Stimulated activated CD8-positive, alpha-beta memory T cell treated with anti-CD3 and anti-CD28 coated beads, Interleukin-15, amount 100 ng/mL, for 1 hour (primary cell): Measurements from ENCODE around the gene HOXB4.

Experiments used
- DNase-seq: peaks from one replicate; pipeline ENCODE4 v3.0.0-alpha.2; 2020; ENCODE audit warnings: low read depth

The HOXB4 gene

DNA sequence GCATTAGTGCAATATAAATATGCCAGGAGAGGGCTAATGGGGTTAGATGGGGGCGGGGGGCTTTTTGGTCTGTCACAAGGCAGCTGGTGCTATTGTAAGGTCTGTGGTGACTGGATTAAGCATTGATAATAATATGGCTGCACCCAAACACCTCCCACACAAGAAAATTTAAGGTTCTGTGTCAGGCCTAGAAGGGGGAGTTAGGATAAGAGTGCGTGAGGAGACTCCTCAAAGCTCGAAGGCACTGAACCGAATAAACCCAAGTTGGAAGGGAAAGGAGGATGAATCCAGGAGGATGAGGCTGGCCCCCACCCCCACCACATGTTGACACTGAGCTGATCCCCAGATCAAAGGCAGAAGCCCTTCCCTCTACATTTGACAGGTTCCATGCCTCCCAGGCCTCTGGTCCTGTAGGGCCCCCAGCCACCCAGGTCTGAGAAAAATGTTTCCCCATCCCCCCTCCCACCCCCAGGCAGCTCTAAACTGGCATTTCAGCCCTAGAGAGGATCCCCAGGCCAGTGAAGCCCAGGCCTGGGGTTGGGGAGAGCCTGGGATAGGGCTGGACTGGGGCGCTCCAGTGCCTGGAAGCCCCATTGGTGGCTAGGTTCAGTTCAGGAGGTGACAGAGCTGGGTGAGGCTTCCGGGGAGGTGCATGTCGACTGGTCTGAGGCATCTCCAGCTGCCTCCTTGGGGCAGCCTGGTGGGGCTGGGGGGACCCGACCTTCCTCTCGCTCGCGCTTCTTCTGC, 49.0 kb downstream of the HOXB4 start:
- no peak for DNase-seq

DNA sequence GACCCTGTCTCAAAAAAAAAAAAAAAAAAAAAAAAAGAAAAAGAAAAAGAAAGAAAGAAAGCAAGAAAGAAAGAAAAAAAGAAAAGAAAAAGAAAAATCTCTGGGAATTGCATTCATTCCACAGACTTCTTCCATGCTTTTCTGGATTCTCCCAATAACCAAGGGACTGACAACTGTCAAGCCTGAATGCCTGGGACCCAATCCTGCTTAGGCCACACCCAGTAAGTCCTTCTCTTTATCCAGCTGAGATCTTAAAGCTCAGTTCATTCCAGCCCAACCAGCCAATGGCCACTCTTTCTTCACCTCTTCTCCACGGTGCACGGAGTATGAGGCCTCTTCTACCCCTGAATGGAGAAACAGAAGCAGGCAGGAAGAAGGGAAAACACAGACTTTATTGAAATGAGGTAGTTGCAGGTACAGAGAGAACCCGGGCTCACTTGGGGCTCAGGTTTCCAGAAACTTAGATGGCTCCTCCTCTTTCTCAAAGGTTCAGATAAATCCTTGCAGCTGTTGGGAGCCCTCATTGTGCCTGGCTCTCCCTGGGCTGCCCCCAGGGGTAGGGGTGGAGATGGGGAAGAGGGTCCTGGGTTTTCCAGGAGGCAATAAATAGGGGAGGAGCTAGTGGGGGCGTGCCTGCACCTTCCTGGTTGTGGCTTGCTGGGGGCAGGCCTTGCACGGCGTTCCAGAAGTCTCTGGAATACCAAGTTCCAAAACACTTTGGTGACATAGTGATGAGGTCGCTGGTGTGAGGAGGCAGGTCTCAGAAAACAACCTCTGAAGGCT, 49.8 kb downstream of the HOXB4 start:
- no peak for DNase-seq

- no peak for DNase-seq
Measured at GRCh38 chr17:48527547-48527932, 50.6 kb downstream of the HOXB4 start.

DNA sequence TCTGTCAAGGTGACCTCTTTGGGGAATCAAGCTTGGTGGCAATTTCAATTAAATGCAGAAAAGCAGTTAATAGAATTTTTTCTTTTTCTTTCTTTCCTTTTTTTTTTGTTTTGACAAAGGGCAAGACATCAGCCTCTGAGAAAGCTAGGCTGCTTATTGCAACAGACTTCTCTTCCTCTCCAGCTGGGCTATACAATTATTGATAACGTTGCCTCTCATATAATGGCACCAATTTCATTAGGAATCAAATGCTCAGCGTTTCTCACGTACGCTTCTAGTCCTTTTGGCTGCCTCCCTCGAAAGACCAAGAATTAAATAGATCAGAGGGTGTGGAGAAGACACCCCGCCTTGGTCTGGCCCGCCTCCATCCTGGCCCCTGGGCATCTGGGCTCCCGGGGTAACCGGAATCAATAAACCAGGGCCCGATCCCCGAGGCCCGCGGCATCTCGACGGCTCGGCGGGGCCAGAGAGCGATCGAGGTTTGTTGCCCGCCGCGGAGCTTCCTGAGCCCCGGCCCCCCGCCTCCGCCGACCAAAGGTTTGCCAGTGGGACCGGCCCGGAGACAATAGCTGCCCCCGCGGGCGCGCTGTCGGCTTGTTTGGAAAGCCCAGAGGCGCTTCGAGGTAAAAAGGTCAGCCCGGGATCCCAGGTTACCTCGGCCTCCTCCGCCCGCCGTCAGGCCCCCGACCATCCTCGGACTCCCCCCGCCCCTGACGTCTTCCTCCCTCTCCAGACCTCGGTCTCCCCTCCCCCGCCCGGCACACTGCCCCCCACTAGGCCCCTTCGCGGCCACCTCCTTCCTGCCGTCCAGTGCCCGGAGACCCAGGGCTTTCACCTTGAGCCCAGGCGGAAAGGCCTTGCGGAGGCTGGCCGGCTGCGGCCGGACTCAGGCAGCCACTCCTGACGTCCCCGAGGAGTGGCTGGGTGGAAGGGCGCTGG, 51.3 kb downstream of the HOXB4 start:
- DNase-seq = no peak
